HEK293 (cell line): Measurements from ENCODE around the gene MRGPRD.

Source experiments
- EGR2 ChIP-seq: fragments of 450-650 bp; formaldehyde crosslinking; IDR thresholded peaks from 2 replicates; pipeline ENCODE4 v1.5.1; 2016; ENCODE audit warnings: low read depth, missing biosample characterization, missing genetic modification characterization
- KLF10 ChIP-seq: fragments of 450-650 bp; IDR thresholded peaks from 2 replicates; pipeline ENCODE4 v1.5.1; 2018; ENCODE audit warnings: missing biosample characterization, mild to moderate bottlenecking, missing genetic modification characterization
- SP2 ChIP-seq: fragments of 450-650 bp; formaldehyde crosslinking; IDR thresholded peaks from 2 replicates; pipeline ENCODE4 v1.5.1; 2016; ENCODE audit warnings: missing biosample characterization, missing genetic modification characterization
- ZBTB48 ChIP-seq: fragments of 450-650 bp; formaldehyde crosslinking; IDR thresholded peaks from 2 replicates; pipeline ENCODE4 v1.5.1; 2016; ENCODE audit warnings: missing biosample characterization, missing genetic modification characterization
- ZEB2 ChIP-seq: fragments of 450-650 bp; formaldehyde crosslinking; IDR thresholded peaks from 2 replicates; pipeline ENCODE4 v1.5.1; 2016; ENCODE audit warnings: missing biosample characterization, missing genetic modification characterization
- ZNF2 ChIP-seq: fragments of 450-650 bp; formaldehyde crosslinking; IDR thresholded peaks from 2 replicates; pipeline ENCODE4 v1.5.1; 2016; ENCODE audit warnings: missing biosample characterization, missing genetic modification characterization
- ZNF350 ChIP-seq: fragments of 450-650 bp; formaldehyde crosslinking; IDR thresholded peaks from 2 replicates; pipeline ENCODE4 v1.5.0; 2017; ENCODE audit warnings: missing biosample characterization, mild to moderate bottlenecking, missing genetic modification characterization
- ZNF529 ChIP-seq: fragments of 450-650 bp; formaldehyde crosslinking; IDR thresholded peaks from 2 replicates; pipeline ENCODE4 v1.5.1; 2017; ENCODE audit warnings: missing genetic modification characterization, missing biosample characterization; ENCODE audit not compliant: insufficient replicate concordance
- ZNF555 ChIP-seq: fragments of 450-650 bp; formaldehyde crosslinking; conservative IDR thresholded peaks from 2 replicates; pipeline ENCODE4 v1.5.1; 2017; ENCODE audit warnings: missing biosample characterization, mild to moderate bottlenecking, missing genetic modification characterization, inconsistent platforms
- ZNF626 ChIP-seq: fragments of 450-650 bp; sonication (Bioruptor Pico); formaldehyde crosslinking; IDR thresholded peaks from 2 replicates; pipeline ENCODE4 v1.5.1; 2018; ENCODE audit warnings: missing biosample characterization, missing genetic modification characterization, inconsistent platforms
- TF ChIP-seq, protein P1 (sequence below): fragments of 450-650 bp; formaldehyde crosslinking; IDR thresholded peaks from 2 replicates; pipeline ENCODE4 v1.5.1; 2016; ENCODE audit warnings: missing biosample characterization, missing genetic modification characterization

DNA sequence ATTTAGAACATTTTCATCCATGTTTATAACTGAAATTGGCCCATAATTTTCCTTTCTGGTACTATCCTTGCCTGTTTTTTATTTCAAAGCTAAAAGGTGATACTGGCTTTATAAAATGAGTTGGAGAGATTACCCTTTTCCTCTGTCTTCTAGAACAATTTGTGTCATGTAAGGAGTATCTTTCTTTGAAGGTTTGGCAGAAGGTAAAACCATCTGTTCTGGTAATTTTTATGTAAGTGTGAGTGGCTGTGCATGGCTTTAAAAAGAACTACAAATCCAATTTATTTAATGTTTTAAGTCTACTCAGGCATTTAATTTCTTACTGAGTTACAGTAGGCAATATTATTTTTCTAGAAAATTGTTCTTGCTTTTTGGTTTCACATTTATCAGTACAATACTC is 7.7 kb upstream of the MRGPRD start:
- no peak for TF ChIP-seq ZNF555 (tag by site-specific recombination)
- TF ChIP-seq, protein P1, sequence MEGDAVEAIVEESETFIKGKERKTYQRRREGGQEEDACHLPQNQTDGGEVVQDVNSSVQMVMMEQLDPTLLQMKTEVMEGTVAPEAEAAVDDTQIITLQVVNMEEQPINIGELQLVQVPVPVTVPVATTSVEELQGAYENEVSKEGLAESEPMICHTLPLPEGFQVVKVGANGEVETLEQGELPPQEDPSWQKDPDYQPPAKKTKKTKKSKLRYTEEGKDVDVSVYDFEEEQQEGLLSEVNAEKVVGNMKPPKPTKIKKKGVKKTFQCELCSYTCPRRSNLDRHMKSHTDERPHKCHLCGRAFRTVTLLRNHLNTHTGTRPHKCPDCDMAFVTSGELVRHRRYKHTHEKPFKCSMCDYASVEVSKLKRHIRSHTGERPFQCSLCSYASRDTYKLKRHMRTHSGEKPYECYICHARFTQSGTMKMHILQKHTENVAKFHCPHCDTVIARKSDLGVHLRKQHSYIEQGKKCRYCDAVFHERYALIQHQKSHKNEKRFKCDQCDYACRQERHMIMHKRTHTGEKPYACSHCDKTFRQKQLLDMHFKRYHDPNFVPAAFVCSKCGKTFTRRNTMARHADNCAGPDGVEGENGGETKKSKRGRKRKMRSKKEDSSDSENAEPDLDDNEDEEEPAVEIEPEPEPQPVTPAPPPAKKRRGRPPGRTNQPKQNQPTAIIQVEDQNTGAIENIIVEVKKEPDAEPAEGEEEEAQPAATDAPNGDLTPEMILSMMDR (tag by site-specific recombination) = no peak
- TF ChIP-seq ZNF529 (tag by site-specific recombination) = no peak
- TF ChIP-seq KLF10 = no peak
- no peak for TF ChIP-seq EGR2
- TF ChIP-seq SP2 = no peak
- TF ChIP-seq ZEB2 = no peak
- TF ChIP-seq ZNF350 (tag by site-specific recombination) = no peak
- TF ChIP-seq ZBTB48 (tag by site-specific recombination) = no peak
- TF ChIP-seq ZNF2 (tag by site-specific recombination) = no peak
- no peak for TF ChIP-seq ZNF626 (tag by site-specific recombination)
